SK-N-MC (cell line): ENCODE results near the gene ETV6.

Experiments
- EZH2 ChIP-seq: fragments of 200-600 bp; sonication (generic); IDR thresholded peaks from one replicate; pipeline ENCODE4 v1.6.1; 2017; ENCODE audit warnings: antibody characterized with exemption
- POLR2AphosphoS5 ChIP-seq: IDR thresholded peaks from 2 replicates; pipeline ENCODE4 v1.6.1; 2012; ENCODE audit warnings: mild to moderate bottlenecking, low read depth, low read length, borderline replicate concordance

- TF ChIP-seq POLR2AphosphoS5 = no peak
- TF ChIP-seq EZH2 = no peak
Measured at GRCh38 chr12:11631288-11631687, 18.2 kb upstream of the ETV6 start.
